Panc1 (cell line): Measurements from ENCODE around the gene ABCC12. TPM values are rescaled to one million over a fixed set of nuclear protein-coding genes. Genes with fewer than 3 reads are reported as not detected.

Experiments used
- ATAC-seq: fragments of 200-7000 bp; cut with Tn5 transposase; 2 replicates; pipeline ENCODE4 v1.9.1; 2020; ENCODE audit warnings: mild to moderate bottlenecking, moderate library complexity
- BruUV-seq: library from RNA; stranded (reverse); fragments of 400-500 nt; replicated peaks from 2 replicates; lab custom pipeline; 2021; lab: Mats Ljungman, UMichigan
- CTCF ChIA-PET: fragments of 300-600 bp; sonication (Branson Sonifier 250); formaldehyde crosslinking; loops from one replicate; lab custom pipeline; 2022; ENCODE audit warnings: antibody characterized with exemption; lab: Charles Lee
- POLR2A ChIA-PET: fragments of 300-600 bp; sonication (Branson Sonifier 250); formaldehyde crosslinking; loops from one replicate; lab custom pipeline; 2022; ENCODE audit warnings: antibody characterized with exemption; lab: Charles Lee
- DNase-seq: peaks from one replicate; pipeline ENCODE4 v3.0.0-alpha.2; 2010; ENCODE audit warnings: low read depth, low spot score
- H3K27ac ChIP-seq: 2 replicates; pipeline ENCODE4 v1.5.1; 2011; ENCODE audit warnings: mild to moderate bottlenecking, low read length, inconsistent platforms
- H3K27me3 ChIP-seq: fragments of 200-500 bp; sonication (Bioruptor generic); 2 replicates; pipeline ENCODE4 v1.6.0; 2014; ENCODE audit warnings: low read length, inconsistent platforms; ENCODE audit not compliant: control insufficient read depth, insufficient read depth
- H3K36me3 ChIP-seq: fragments of 200-500 bp; sonication (Bioruptor generic); 2 replicates; pipeline ENCODE4 v1.5.1; 2014; ENCODE audit warnings: inconsistent platforms, mild to moderate bottlenecking, low read length, moderate library complexity; ENCODE audit not compliant: control insufficient read depth, insufficient read depth
- H3K4me1 ChIP-seq: 2 replicates; pipeline ENCODE4 v1.5.1; 2011; ENCODE audit warnings: inconsistent platforms, mild to moderate bottlenecking, low read length, moderate library complexity; ENCODE audit not compliant: control insufficient read depth, insufficient read depth
- H3K4me3 ChIP-seq, 2 experiments: 2 replicates each; pipeline ENCODE4 v1.5.1; 2011 to 2012; ENCODE audit warnings: low read depth in 2 of 2, low read length in 2 of 2, mild to moderate bottlenecking in 2 of 2, inconsistent platforms in 1 of 2, moderate library complexity in 1 of 2
- H3K9me3 ChIP-seq: fragments of 200-500 bp; sonication (Bioruptor generic); 2 replicates; pipeline ENCODE4 v1.5.1; 2014; ENCODE audit warnings: low read depth, mild to moderate bottlenecking, inconsistent platforms, low read length, moderate library complexity; ENCODE audit not compliant: control insufficient read depth, insufficient read depth
- POLR2AphosphoS5 ChIP-seq: IDR thresholded peaks from 2 replicates; pipeline ENCODE4 v1.6.1; 2012; ENCODE audit warnings: mild to moderate bottlenecking, low read depth, low read length, moderate library complexity
- REST ChIP-seq, 2 experiments: IDR thresholded peaks; 2 replicates each; pipeline ENCODE4 v1.6.1; 2011 to 2012; ENCODE audit warnings: low read depth in 2 of 2, control low read depth in 1 of 2, low read length in 1 of 2, mild to moderate bottlenecking in 1 of 2, moderate library complexity in 1 of 2; ENCODE audit not compliant: insufficient read depth in 1 of 2
- SIN3A ChIP-seq: IDR thresholded peaks from 2 replicates; pipeline ENCODE4 v1.6.1; 2012; ENCODE audit warnings: low read depth, mild to moderate bottlenecking, low read length, moderate library complexity, borderline replicate concordance; ENCODE audit not compliant: insufficient read depth
- TCF7L2 ChIP-seq: IDR thresholded peaks from 2 replicates; pipeline ENCODE4 v1.6.1; 2011; ENCODE audit warnings: mild to moderate bottlenecking, low read depth, low read length, inconsistent platforms
- in situ Hi-C: cut with HindIII; loops from 2 replicates; pipeline ENCODE4 v1.10.0; 2016; ENCODE audit warnings: low sequenced_read_pairs, low pct_unique_long_range_greater_than_20kb
- intact Hi-C: fragments of 100-400 bp; cut with micrococcal nuclease; formaldehyde crosslinking; loops from one replicate; pipeline ENCODE4 v1.10.0; 2022; ENCODE audit not compliant: unreplicated experiment
- total RNA-seq: library from RNA; stranded (reverse); gene quantifications from one replicate; pipeline ENCODE4 v1.2.1, GENCODE V29; 2021; ENCODE audit not compliant: unreplicated experiment
- TF ChIP-seq, protein P1 (sequence below): fragments of 450-650 bp; IDR thresholded peaks from 2 replicates; pipeline ENCODE4 v1.5.1; 2017; ENCODE audit warnings: mild to moderate bottlenecking

ABCC12 gene
- total RNA-seq, 1 experiment from 2014 or later = not detected

GRCh38 chr16:48126801-48127644 lies 28.8 kb downstream of the ABCC12 start:
- intact Hi-C loops = no loop called here
- ChIA-PET POLR2A (no interaction called here), CTCF (interaction anchor here (0.5 kb wide), 1 partner anchor 1177 kb away, joined by 6 read pairs; no protein-coding TSS in a partner anchor)
- no peaks in the 10 kb centered on the region for H3K36me3 ChIP-seq
- no peaks in the 10 kb centered on the region for H3K9me3 ChIP-seq
- no peaks in the 10 kb centered on the region for H3K27me3 ChIP-seq
- in situ Hi-C loops = no loop called here
- H3K4me3 ChIP-seq = no peak overlapping the region
- ATAC-seq = peak; percentile 87
- peak overlapping the region; percentile 81 for H3K27ac ChIP-seq
- peak; percentile 91 for DNase-seq
- peaks cover 22% of the 10 kb centered on the region for H3K4me1 ChIP-seq
- TF ChIP-seq TCF7L2 = peak; percentile 97
- TF ChIP-seq, protein P1, sequence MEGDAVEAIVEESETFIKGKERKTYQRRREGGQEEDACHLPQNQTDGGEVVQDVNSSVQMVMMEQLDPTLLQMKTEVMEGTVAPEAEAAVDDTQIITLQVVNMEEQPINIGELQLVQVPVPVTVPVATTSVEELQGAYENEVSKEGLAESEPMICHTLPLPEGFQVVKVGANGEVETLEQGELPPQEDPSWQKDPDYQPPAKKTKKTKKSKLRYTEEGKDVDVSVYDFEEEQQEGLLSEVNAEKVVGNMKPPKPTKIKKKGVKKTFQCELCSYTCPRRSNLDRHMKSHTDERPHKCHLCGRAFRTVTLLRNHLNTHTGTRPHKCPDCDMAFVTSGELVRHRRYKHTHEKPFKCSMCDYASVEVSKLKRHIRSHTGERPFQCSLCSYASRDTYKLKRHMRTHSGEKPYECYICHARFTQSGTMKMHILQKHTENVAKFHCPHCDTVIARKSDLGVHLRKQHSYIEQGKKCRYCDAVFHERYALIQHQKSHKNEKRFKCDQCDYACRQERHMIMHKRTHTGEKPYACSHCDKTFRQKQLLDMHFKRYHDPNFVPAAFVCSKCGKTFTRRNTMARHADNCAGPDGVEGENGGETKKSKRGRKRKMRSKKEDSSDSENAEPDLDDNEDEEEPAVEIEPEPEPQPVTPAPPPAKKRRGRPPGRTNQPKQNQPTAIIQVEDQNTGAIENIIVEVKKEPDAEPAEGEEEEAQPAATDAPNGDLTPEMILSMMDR = no peak
- peak; percentile 81; the same call in 1 of the 2 replicates for TF ChIP-seq POLR2AphosphoS5
- BruUV-seq = no TSS peak

GRCh38 chr16:48125888-48126287 lies 29.9 kb downstream of the ABCC12 start:
- H3K36me3 ChIP-seq = no peaks in the 10 kb centered on the region
- H3K27ac ChIP-seq = peak overlapping the region; percentile 81
- CTCF ChIA-PET = no interaction called here
- no TSS peak for BruUV-seq
- H3K4me1 ChIP-seq = peaks cover 23% of the 10 kb centered on the region
- H3K9me3 ChIP-seq = no peaks in the 10 kb centered on the region
- POLR2A ChIA-PET = no interaction called here
- no peak for ATAC-seq
- in situ Hi-C loops = no loop called here
- H3K27me3 ChIP-seq = no peaks in the 10 kb centered on the region
- no peak overlapping the region for H3K4me3 ChIP-seq
- no peak for DNase-seq
- intact Hi-C loops = no loop called here
- TF ChIP-seq TCF7L2 (no peak), POLR2AphosphoS5 (no peak), SIN3A (no peak), REST (IDR thresholded peaks at IDR 0.05; ENCODE audit: insufficient read depth in 1 of 2, low read depth in 2 of 2, low read length in 1 of 2) (no peak)
- TF ChIP-seq, protein P1 = no peak
